GM19240 (cell line): Measurements from ENCODE around the gene BTN2A1.

Source experiments
- DNase-seq: peaks from one replicate; pipeline ENCODE4 v3.0.0; 2011; ENCODE audit warnings: low spot score; ENCODE audit not compliant: insufficient read length

The BTN2A1 gene

DNA sequence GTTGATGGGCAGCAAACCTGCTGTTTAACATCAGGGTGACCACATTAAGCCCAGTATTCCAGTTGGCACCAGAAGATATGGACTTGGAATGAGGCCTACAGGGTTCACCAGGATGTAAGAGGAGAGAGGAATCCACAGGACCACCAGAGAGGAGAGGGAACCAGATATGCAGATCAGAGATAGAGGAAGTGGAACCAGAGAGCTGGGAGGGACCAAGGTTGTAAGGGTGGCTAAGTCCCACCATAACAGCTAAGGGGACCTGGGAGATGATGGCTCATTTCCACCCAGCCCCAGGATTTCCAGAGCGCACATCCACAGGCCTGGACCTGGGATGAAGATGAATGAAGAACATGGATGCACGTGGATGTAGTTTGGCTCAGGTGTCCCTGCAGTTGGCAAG lies 11.1 kb downstream of the BTN2A1 start:
- no peak for DNase-seq

DNA sequence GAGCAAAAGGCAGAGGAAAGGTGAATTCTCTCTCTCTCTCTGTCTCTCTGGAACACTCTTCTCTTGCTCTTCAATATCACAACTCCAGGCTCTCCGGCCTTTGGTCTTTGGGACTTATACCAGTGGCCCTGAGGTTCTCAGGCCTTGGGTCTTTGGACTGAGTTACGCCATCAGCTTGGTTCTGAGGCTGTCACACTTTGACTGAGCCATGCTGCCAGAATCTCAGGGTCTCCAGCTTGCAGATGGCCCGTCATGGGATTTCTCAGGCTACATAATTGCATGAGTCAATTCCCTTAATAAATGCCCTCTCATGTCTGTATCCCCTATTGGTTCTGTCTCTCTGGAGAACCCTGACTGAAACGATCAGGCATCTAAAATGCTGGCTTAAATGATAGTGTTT lies 12.9 kb downstream of the BTN2A1 start:
- DNase-seq = no peak

DNA sequence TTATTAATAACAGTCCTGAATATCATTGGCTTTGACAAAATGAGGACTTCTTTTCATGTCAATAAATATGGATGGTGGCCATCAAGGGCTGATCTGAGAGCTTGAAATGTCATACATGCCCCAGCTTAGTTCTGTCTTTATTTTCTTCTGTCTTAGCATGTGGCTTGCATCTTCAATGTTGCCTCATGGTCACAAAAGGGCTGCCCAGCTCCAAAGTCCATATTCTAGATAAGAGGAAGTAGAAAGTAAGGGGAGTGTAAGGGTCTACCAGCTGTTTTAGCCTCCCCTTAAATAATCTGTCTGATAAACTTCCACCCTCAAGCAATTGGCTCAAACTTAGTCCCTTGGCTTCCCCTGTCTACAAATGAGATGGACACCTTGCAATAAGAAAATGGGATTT lies 14.2 kb downstream of the BTN2A1 start:
- DNase-seq = no peak

DNA sequence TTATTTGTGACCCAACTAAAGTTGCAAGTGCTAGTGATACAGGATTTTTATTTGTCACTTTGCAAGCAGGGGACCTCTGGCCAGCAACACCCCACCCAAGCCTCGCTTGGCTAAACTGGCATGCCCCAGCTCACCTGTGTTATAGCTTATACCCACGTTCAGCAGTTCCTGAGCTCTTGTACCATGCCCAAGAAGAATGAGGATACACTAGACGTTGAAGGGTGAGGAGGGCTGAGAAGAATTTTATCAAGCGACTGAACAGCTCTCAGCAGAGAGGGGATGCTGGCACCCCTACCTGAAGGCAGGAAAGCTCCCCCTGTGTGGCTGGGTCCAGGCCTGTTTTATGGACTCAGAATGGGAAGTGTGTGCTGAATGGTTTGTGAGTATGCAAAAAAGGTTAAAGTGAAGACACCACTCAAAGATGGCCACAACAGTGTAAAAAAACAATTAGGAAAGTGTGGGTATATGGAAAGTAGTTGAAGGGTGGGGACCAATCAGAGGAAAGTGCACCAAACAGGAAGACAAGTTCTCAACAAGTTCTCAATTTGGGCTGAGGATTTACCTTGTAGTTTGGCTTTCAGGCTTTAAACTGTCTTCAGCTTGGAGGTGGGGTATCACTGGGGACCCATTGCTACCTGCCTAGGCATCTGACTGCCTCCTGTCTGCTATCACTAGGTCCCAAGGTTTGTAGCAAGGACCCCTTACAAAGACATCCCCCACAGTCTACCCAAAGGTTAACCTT lies 15.0 kb downstream of the BTN2A1 start:
- DNase-seq = no peak

DNA sequence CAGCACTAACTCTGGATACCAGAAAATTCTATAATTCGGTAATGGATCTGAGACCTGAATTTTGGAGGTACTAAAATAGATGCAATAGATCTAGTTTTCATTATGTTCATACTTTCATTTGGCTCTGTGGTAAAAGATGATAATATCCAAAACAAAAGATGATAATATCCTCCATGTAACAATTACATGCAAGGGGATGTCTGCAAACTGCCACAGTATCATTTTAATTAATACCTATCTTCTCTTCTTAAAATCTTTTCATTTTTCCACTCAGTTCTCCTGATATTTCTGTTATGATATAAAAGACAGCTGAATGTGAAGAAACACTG lies 15.6 kb downstream of the BTN2A1 start:
- DNase-seq = no peak

DNA sequence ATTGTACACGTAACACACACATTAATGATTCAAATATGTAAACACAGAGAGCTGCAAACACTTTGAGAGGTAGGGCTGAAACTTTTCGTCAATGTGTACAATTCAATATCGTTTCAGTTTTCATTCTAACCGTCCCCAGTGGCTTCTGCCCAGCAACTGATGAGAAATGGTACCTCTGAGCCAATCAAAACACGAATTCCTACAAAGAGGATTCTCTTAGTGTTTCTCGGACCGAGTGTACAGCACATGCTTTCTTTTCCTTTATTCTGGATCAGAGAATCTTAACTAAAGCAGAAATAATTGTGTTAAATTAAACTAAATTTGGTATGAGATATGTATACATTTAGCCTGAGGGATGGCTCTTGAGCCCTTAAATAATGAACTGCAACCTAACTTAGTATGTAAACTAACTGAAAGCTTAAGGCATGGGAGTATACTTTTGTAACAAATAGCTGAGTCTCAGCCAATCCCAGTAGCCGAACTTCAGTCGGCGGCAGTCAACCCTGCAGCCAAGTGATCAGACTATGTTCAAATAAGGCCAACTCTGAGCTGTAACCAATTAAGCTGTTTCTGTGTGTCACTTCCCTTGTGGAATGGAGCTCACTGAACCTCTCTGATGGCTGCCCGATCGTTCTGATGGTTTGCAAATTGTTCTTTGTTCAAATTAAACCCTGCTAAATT lies 16.1 kb downstream of the BTN2A1 start:
- peak; percentile 66 for DNase-seq

DNA sequence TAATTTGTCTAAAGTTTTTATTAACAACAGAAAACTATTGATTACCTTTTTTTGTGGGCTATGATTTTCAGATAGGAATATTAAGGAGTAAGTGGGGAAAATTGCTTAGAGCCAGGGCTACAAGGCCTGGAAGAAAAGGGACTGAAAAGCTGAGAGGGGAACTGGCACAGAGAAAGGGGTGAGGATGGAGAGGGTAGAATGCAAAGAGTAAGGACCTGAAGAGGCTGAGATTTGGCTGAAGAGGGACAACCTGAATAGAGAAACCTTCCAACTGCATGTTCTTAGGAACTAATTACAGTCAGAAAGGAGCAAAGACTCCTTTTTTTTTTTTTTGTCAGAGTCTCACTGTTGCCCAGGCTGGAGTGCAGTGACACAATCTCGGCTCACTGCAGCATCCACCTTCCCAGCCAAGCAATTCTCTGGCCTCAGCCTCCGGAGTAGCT lies 16.7 kb downstream of the BTN2A1 start:
- DNase-seq = no peak

DNA sequence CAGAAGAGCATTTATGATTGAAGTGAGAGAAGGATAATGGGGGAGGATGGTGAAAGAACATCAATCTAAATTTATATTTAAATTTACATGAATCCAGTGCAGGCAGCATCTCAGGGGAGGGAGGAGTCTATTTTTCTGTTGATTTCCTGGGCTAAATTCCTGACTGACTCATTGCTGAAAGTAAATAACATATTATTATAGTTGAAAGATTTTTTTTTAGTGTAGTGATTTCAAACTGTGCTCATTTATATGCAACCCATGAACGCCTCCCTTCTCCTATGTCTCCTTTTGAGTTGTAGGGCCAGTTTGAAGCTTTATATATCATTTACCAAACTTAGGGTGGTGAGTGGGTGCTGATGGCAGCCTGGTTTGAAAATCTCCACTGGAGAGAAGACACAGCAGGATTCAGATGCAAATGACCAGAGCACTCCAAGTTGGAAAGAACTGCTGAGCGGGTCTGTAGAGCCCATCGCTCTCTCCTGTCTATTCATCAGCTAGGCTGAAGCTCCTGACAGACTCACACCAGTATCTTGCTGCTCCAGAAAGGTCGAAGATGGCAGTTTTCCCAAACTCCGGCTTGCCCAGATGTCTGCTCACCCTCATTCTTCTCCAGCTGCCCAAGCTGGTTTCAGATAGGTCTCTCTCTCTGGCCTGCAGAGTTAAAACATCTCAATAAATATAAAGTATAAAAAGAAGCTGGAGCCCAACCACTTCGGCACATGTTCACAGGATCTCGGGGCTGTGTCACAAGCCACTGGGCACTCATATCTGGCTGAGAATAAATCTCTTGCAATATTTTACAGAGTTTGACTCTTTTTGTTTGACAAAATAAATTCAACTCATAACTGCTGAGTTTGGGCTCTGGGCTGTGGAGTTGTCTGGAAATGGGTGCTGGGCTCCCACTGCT lies 18.3 kb downstream of the BTN2A1 start:
- no peak for DNase-seq

DNA sequence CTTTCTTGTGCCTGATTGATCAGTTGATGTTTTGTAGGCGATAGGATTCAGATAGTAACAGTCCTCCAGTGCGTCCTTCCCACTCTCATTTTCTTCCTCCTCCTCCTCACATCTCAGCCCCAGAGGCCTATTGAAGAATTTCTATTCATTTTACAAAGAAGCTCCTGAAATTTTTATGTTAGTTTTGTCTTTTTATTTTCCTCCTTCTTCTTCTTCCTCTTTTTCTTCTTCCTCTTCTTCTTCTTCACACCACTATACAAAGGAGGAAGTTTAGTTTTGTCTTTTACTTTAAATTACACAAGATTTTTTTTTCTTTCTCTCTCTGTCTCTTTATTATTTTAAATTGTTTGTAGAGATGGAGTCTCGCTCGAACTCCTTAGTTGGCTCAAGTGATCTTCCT lies 19.1 kb downstream of the BTN2A1 start:
- no peak for DNase-seq

DNA sequence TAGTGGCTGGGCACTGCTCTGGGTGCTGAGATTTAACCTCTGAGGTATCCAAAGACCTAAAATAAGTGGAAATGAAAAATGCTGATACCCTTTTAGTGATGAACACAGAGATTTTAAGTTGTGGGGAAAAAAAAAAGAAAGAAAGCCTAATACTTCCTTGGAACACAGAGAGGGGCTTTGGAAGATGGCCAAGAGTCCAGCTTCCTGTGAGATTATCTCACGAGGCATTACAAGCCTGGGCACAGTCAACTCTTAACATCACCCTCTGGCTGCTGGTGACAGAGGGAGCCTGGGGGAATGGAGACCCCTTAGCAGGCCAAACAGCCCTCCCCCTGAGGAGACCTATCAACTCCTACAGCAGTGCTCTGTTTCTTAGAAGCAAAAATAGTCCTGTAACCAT lies 19.7 kb downstream of the BTN2A1 start:
- no peak for DNase-seq

DNA sequence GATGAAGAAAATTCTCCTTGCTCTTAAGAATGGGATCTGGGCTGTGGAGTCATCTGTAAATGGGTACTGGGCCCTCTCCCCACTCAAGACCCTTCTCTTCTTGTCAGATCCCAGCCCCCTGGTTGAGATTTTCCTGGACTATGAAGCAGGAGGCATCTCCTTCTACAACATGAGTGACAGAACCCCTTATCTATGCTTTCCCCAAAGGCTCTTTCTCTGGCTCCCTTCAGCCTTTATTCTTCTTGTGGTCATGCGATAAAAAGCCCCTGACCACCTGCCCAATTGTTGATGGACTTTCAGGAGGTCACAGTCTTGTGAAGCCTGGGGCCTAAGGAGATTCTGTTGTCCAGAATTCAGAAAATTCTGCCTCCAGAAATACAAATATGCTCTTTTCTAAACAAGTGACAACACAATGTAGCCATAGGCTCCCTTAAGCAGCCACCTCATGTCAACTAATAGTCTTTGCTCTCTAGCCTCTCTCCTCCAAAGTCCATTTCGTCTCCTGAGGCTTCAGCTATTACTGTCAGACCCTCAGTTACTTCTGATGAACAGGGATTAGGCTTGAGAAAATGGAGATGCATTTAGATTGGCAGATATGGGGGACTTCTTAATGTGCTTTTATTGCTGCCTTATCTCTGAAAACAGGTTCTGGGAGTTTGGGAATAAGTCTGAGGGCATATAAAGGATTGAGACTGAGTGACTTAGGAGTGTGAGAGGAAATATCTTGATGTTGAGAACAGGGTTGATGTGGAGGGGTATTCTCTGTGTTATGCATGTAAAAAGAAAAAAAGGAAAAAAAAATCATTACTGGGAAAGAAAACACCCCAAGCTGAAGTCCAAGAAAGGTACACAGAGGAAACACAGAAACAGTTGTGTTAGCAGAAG lies 20.6 kb downstream of the BTN2A1 start:
- DNase-seq = no peak

DNA sequence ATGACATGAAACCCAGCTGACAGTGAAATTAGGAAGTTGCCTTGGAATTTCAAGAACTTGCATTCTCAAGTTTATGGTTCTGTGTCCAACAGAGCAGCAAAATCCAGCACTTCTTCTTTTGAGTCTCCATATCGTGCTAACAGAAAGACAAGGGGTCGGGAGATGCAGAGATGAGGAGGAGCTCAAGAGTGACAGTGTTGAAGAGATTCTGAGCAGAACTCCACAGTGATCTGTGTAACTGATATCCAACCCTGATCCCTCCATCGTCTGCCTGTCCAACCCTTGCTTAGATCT lies 21.2 kb downstream of the BTN2A1 start:
- no peak for DNase-seq

DNA sequence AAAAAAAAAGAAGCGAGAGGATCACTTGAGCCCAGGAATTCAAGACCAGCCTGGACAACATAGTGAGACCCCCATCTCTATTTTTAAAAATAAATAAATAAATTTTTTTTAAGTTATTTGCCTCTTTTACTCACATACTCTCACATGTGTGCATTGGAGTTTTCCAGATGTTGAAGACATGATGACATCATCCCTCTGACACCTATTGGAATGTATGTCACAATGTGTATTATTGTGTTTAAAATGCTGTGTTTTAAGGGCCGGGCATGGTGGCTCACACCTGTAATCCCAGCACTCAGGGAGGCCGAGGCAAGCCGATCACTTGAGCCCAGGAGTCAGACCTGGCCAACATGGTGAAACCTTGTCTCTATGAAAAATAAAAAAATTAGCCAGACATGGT lies 24.6 kb downstream of the BTN2A1 start:
- DNase-seq = no peak

DNA sequence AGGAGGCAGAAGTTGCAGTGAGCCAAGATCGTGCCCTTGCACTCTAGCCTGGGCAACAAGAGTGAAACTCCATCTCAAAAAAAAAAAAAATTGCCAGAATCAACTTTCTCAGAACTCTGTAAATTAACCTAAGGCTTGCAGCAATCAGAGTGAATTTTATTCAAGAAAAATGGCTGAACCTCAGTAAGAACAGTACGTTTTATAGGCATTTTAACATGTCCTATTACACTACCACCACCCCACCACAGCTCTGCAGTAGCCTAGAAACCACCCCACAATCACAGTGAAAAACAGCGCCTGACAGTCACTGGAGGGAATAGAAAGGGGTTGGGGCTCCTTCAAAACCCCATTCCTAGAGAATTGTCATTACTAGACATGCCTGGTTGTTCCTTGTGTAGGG lies 26.0 kb downstream of the BTN2A1 start:
- no peak for DNase-seq

DNA sequence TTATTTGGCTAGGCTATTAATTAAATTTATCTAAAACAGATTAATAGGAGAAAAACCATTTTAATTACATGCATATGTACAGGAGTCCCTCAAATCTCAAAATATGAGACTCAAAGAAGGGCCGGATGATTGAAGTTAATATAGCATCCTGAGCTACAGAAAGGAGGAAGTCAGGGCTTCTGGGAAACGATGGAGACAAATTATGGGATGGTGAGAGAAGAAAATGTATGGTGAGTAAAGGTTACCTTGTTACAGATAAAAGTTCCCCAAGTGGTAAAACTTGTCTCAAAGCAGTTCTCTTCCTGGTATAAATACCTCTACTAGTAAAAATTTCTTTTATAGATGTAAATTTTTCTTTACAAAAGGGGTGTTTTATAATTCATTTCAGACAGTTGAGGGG lies 26.4 kb downstream of the BTN2A1 start:
- DNase-seq = no peak

DNA sequence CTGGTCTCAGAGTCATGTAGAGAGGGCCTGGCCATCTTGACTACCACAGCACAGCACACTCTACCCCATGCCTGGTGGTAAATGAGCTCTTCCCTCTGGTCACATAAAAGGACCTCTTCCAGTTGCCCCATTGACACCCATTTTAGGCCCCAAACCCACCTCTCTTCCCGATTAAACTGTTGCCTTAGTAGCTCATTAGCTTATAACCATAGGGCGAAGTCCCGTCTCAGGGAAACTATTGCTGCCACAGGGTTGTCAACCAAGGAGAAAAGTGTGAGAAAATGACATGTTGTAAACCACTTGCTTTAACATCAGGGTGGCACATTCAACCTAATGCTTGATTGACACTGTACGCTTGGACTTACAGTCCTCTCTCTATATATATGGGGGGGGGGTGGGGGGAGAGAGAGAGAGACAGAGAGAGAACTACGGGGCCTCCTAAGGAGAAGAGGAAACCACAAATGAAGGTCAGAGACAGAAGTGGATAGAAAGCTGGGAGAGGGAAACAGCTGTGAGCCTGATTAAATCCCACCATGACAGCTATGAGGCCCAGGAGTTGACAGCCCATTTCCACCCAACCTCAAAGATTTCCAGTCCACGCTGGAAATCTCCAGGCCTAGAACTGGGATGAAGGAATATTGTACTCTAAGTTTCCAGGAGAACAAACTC lies 27.5 kb downstream of the BTN2A1 start:
- no peak for DNase-seq

DNA sequence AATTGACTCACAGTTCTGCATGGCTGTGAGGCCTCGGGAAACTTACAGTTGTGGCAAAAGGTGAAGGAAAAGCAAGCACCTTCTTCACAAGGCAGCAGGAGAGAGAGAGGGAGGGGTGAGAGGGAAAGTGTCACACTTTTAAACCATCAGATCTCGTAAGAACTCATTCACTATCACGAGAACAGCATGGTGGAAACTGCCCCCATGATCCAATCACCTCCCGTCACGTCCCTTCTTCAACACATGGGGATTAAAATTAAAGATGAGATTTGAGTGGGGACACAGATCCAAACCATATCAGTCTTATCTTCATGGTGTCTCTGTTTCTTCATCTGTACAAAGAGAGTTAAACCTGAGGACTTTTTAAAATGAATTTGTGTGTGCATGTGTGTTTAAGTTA lies 28.6 kb downstream of the BTN2A1 start:
- DNase-seq = no peak

DNA sequence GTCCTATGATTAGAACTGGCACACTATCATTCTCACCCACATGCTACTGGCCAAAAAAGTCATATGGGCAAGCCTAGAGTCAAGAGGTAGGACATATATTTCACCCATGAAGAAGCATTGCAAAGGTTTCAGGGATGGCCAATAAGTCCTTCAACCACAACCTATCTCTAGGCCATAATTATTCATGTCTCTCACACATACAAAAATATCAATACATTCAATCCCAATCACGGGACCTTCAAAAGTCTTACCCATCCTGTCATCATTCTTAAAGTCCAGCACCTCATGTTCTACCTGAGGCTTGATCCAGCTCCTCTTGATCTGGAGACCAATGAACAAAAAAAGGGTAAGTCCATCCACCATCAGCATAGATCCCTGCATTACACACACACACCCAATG lies 29.7 kb downstream of the BTN2A1 start:
- no peak for DNase-seq

DNA sequence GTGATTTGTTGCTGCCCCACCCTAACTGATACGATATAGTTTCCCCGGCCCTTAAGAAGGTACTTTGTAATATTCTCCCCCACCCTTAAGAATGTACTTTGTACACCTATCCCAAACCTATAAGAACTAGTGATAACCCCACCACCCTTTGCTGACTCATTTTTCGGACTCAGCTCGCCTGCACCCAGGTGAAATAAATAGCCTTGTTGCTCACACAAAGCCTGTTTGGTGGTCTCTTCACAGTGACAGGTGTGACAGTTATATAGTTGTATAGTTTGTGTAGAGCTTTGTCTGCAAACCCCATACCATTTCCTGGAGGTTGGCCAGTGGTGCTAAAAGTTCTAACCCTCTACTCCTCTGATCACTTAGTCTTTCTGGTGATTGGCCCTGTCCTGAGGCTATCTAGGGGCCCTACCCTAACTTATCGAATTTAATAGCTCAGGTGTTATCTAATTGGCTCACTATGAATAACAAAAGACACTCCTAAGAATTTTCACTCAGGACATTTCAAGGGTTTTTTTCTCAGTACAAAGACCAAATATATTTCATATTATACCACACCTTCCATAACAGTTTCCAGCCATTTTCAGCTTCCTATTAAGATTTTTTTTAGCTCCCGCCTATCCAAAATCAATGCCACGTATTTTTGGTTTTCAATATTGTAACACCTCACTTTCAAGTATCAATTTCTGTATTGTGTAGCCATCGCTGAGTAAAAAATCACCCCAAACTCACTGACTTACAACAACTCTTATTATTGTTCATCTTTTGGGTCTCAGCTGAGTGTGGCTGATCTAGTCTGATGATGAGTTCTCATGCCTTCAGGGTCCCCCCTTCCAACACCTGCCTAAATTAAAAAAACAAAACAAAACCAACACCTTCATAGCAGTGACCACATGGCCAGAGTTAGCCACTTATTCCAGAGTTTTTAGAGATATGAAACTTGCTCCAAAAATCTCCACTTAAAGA lies 32.5 kb downstream of the BTN2A1 start:
- no peak for DNase-seq

DNA sequence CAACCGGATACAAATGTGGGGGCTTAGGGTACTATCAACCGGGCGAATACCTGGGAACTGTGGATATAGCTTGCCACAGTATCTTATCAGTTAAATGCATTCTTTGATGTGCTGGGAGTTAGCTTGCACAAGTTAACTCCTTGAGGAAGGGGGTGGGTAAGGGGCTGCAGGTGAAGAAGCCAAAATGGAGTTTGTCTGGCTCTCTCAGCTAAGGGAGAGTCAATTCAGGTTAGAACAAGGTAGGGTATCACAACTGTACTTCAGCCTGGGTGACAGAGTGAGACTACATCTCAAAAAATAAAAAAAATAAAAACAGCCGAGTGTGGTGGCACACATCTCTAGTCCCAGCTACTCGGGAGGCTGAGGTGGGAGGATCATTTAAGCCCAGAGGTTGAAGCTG lies 33.8 kb downstream of the BTN2A1 start:
- no peak for DNase-seq
